HG03439 (cell line): ENCODE results near the gene DGKE.

Experiments used
- ATAC-seq: cut with Tn5 transposase; IDR thresholded peaks from one replicate; pipeline ENCODE4 v1.9.1; 2021; ENCODE audit warnings: mild to moderate bottlenecking, moderate library complexity; ENCODE audit not compliant: unreplicated experiment

The DGKE gene

DNA sequence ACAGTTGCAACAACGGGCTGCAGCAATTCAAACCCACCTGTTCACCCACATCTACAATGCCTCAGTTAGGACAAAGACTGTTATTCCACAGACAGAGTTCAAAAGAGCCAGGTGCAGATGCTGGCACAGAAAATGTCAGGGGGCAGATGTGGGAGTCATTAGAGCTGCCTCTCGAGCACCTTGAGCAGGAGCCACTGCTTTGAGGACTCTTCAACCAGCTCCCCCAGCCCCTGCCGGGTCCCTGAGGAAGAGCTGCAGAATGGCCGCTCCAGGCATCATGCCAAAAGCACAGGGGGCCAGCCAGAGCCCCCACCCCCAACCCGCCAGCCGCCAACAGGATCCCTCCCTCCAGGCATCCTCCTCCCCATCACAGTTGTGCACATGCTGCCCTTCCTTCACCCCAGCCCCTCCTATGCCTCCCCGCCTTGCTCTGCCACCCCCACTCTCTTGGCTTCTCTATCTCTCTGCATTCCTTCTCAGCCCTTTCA lies 21.0 kb upstream of the DGKE start:
- no peak for ATAC-seq

DNA sequence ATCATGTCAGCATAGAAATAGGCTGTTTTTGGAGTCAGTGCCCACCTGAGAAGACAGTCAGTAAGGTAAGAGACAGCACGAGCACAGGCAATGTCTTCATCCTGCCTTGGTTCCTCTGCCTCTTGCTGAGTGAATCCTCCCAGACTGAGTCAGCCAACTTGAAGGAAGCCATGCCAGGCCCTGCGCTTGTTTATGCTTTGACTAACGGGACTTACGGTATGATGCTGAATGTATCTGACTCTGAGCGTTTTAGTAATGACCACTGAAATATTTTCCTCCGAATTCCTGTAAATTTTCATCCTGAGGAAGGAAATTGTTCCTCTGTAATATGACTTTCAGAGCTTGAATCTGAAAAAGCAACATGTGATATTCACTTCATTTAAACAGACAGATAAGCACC lies 18.2 kb upstream of the DGKE start:
- ATAC-seq: no peak

DNA sequence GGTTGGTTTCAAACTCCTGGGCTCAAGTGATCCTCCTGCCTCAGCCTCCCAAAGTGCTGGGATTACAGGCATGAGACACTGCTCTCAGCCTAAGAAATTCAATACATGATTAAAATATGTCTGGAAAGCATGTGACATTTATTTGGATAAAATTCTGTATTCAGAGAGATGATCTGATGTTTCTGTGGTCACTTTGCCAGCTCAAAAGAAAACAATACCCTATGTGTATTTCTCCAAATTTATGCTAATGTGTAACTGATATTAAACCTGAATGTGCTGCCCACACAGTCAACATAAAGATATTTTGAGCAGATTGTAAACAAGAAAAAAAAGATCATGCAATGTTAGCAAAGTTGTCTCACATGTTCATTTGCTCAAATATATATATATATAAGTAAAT lies 16.9 kb upstream of the DGKE start:
- no peak for ATAC-seq

DNA sequence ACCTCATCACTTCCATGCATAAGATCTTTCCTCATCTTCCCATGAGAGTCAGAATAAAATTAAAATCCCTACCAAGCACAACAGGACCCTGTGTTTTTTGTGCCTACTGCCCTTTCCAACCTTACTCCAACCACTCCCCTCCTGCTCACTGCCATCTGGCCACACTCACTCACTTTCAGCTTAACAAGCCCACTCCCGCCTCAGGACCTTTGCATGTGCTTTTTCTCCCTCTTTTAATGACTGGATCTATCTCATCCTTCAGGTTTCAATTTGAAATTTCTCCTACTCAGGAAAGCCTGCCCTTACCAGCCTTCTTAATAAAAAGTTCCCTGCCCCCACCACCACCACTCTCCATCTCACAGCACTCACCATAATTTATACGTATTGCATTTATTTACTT lies 14.9 kb upstream of the DGKE start:
- ATAC-seq: no peak

DNA sequence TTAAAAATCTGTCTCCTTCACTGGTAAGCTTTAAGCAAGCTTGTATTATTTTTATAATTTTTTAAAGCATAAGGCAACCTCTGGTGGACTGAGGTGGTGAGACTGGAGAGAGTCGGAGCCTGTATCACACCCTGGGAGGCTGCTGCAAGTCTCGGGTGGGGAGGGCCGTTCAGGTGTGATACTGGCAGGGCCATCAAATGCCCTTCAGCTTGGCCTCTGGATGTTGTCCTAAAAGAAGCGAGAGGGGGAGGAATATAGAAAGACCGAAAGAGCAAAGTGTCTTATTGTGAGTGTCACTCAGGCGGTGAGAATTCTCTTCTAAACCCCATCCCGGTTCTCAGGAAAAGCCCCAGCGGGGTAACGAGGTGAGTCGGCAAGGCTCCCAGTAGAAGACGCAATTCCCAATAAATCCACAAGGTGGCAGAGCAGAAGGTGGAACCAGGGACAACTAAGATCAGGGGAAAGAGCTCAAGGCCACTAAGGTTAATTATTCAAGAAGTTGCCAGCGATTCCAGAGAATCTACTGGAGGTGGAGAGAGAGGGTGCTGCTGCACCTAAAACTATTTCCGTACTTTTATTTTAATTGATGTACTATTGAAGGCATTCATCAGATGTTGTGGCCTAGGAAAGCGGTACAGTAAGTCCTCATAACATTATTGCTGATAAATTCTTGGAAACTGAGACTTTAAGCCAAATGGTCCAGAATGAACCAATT lies 14.4 kb upstream of the DGKE start:
- peak; percentile 77 for ATAC-seq

DNA sequence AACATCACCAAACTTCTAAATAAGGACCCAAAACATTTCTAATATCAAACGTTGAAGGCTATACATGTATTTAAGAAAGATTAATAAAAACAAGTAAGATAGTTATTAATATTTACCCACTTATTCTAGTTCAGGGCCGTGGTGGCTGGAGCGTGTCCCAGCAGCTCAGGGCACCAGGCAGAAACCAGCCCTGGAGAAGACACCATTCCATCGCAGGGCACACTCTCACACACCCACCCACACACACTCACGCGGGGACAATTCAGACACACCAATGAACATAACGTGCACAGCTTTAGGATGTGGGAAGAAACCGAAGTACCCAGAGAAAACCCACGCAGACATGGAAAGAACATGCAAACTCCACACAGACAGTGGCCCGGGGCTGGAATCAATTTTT lies 13.7 kb upstream of the DGKE start:
- ATAC-seq: no peak

DNA sequence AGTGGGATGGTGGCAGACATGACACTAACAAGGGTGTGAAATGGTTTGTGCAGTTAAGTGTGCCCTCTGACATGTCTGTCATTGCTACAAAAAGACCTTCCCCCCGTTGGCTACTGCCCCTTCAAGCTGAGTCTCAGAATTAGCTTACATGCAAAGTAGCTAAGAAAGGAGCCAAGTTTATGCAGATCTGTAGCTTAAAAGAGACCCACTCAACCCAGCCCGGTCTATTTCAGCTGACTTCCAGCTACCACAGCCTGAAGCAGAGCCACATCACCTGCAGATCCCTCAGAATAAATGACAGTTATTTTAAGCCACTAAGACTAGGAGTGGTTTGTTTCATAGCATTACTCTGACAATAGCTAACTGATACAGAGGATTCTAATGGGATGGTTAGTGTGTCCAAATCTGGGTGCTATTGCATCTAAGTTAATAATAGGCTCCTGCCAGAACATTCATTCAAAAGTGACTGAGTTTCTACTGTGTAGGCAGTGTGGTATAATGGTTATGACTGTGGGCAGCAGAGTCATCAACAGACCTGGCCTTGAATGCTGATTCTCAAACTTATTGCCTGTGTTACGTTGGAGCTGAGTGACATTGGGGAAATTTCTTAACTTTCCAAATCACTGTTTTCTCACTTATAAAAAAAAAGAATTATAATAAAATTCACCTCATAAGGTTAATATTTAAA lies 12.0 kb upstream of the DGKE start:
- ATAC-seq: no peak

DNA sequence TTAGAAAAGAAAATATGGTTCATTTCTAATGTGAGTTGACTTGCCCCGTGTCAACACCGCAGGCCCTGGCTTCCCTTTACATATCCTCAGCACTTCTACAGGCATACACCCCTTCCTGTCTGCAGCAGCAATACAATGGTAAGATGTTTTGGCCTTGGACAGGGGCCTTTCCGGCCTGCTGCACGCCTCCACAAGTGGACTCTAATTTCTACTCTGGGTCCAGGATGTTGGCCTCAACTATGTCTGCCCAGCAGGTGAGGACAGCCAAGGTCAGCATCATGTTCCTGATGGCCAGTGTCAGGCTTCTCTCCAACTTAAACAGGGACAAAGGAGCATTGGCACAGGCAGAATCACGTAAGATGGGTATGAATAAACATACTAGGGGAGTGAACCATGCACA lies 11.2 kb upstream of the DGKE start:
- no peak for ATAC-seq

DNA sequence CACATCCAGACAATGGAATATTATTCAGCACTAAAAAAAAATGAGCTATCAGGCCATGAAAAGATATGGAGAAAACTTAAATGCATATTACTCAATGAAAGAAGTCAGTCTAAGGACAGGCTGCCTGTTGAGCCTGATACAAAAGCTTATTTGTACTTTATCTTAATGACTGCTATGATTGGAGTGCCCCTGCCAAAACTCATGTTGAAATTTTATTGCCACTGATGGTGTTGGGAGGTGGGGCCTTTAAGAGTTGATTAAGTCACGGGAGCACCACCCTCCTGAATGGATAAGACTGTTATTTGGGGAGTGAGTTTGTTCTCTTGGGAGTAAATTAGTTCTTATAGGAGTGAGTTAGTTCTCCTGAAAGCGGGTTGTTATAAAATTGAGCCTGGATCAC lies 10.1 kb upstream of the DGKE start:
- no peak for ATAC-seq

DNA sequence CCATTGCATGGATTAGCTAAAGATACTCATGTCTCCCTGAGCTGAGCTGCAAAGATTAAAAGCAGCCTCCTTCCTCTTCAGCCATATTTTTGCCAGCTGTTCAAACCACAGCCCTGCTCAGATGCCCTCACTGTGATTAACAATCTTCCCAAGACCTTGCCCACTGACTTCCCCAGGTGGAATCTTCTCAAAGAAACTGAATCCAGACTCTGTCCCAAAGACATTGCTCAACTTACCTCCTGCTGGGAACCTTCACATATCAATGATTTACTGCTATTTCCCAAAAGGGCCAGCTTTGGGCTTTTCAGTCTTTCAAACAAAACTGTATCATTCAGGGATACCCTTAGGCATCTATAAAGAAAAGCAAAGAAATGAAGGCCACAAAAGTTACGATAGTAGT lies 9.4 kb upstream of the DGKE start:
- no peak for ATAC-seq

DNA sequence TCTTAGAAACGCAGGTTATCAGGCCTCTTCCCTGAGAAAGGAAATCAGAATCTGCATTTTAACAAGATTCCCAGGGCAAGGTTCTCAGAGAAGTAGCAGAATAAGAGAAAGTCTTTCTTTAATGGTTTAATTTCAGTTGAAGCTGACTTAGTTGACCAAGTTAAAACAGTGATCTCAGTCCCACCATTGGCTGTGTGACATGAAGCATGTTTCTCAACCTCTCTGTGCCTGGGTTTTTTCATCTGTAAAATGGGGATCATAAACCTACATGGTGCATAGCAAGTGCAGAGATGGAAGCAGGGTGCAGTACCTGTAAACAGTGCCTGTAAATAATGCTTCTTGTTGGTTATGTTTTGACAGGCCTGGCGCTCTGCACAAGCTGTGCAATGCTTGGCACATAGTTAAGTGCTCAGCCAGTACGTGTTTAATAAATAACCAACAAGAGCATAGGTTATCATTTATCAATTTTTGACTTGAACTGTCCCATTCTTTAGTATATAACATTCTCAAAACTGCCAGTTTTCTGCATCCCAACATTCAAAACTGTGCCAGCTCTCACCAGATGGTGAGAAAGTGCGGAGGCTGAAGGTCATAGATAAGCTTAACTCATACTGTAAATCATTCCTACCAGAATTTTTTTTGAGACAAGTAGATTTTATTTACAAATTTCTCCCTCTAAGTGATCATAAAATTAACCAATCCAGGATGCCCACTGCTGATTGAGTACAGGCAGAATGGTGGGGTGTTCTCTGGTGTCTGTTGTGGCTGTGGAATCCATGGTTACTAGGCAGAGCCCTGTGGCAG lies 7.1 kb upstream of the DGKE start:
- ATAC-seq: no peak

DNA sequence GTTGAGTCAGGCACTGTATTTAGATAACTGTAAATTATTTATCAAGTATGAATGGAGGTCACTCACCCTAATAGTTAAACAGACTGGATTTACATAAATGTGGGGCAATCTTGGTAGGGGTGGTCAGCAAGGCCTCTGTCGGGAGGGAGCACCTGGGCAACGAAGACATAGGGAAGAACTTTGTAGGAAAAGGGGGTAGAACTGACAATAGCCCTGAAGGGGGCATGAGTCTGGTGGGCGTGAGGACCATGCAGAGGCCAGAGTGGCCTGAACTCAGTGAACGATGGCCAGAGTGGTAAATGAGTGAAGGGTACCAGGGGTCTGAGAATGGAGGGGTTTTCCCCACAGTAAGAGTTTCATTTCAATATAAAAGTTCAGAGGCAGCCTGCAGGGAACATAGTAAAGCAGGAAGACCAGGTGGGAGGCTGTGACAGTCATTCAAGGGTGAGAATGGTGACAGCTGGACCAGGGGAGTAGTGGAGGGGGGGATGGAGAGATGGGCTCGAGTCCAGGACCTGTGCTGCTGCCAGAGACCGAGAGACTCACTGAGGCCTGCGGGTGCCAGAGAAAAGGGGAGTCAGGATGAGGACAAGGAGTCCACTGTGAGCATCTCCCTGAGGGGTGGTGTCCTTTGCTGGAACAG lies 3.1 kb upstream of the DGKE start:
- no peak for ATAC-seq

DNA sequence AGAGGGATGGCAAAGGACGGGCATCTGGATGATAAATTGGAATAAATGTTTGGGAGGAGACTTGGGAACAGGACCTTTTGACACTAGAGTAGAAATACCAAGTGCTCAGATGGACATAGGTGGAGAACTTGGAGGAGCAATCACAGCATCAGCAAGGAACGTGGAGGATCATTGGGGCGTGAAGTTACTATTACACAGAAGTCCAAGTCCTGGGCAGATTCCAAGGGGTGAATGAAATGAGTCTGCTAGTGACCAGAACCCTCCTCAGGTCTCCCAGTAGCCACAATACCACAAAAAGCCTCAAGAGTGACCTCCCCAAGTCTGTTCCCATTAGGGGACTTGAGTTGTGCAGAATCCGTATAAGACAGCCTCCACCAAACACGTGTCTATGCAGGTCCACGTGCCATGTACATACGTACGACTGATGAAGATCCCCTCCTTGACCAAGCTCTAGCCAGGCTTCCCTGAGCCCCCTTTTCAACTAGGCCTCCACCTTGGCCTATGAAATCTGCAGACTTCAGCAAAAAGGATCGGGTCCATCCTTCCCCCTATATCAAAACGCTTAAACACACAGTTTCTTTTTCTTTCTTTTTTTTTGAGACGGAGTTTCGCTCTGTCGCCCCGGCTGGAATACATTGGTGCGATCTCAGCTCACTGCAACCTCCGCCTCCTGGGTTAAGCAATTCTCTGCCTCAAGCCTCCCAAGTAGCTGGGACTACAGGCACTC lies 2.4 kb upstream of the DGKE start:
- no peak for ATAC-seq

DNA sequence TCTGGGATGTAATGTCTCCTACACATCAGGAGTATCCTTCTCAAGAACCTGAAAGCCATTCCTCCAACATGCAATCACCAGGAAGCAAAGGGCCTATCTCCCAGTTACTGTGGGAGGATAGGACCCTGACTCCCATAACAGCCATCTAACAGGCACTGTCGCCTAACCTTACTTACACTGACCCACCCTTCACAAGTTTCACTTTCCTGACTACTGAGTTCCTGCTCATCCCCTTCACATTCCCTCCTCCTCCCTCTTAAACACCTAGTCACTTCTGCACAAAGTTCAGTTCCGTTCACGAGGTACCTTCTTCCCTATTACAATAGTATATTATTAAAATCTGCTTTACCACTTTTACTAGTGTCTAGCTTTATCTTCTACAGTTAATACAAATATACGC lies 1.5 kb upstream of the DGKE start:
- no peak for ATAC-seq

DNA sequence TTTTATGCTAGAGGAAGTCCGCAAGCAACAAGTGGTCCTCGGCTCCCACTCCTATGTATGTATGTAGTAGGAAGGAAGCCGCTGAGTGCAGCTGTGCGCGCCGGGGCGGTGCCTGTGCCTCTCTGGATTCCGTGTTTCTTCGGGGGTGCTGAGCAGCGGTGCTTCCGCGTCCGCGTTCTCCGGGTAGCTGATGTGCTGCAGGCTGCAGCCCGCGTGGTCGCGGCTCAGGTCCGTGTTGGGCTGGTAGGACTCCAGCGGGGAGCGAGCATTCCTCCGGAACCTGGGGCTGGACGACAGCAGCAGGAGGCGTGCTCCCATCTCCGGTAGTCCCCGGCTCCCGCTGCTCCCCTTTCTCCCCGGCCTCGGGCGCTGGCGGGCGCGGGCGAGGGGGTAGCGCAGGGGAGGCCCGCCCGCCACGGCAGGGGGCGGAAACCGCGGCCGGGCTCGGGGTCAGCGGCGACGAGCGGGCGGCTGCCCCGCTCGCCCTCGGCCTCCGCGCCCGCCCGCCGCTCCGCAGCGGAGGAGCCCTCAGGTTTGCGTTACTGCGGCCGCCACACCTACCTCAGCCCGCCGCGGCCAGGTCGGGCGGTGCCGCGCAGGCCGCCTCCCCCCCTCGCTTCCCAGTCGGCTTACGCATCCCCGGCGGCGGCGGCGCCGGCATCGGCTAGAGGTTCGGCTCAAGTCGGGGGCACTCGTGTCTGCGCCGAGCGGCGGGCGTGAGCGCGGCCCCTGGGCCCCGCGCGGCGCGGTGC lies 718 bp upstream of the DGKE start:
- peak; percentile 48 for ATAC-seq

DNA sequence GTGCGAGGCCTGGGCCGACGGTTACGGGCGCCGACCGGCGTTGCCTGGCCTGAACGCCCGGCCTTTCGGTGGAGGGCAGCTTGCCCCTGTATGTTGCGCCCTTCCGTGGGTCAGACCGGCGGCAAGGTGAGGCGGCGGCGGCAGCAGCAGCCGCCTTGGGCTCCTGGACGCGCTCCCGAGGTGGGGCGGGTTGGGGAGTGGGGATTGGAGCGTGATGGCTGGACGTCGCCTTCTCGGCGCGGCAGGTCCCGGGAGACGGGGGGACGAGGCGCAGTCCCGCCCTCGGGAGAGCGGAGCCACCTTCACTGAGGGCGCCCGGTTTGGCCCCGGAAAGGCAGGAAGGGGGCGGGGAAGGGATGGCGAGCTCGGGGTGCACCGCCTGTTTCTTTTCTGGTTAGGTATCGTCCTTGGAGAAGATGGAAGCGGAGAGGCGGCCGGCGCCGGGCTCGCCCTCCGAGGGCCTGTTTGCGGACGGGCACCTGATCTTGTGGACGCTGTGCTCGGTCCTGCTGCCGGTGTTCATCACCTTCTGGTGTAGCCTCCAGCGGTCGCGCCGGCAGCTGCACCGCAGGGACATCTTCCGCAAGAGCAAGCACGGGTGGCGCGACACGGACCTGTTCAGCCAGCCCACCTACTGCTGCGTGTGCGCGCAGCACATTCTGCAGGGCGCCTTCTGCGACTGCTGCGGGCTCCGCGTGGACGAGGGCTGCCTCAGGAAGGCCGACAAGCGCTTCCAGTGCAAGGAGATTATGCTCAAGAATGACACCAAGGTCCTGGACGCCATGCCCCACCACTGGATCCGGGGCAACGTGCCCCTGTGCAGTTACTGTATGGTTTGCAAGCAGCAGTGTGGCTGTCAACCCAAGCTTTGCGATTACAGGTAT lies 671 bp downstream of the DGKE start:
- ATAC-seq: peak; percentile 38

DNA sequence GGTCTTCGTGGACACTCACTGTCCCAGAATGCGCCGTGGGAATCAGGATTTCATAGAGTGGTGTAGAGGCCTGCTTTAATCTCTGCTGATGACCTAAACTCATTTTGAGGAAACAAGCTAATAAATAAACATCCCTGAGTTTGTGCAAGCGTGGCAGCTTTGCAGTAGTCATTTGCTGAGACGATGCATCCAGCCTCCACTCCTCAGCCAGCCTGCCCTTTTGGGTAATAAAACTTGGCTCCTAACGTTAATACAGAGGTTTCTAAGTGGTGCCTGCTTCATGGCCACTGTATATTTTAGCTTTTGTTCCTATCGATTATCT lies 1.3 kb downstream of the DGKE start:
- no peak for ATAC-seq

DNA sequence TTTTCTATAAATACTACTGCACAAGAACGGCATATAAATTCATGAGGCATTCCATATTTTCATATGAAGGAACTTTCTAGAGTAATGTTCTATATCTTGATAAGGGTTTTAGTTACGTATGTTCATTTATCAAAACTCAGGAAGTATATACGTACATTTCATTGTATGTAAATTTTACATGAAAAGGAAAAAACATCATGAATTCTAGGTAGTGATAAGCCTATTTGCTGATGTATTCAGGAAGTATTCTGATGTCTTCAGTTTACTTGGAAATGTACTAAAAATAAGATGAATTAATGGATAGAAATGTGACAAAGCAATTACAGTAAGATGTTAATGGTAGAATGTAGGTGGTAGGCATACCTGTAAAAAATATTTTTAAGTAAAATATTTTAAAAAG lies 4.7 kb downstream of the DGKE start:
- ATAC-seq: no peak

DNA sequence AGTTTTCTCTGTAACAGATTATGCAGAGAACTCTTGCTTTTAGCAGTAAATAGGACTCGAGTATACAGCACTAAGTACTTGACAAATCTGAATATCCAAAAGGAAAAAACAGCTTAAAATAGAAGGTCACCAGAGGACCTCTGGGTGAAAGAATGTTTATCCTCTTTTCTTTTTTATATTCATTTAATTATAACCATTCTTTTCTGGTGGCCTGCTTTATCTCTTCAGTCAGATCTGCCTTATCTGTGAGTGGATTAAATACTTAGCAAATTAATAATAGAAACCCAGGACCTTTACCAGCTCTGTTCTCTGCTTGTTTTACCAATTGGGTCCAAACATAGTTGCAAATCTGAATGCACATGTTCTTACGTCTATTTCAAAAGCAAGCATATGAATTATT lies 8.6 kb downstream of the DGKE start:
- no peak for ATAC-seq
